VCaP (cell line): ENCODE measurements around the gene ZNHIT1.

Experiments used
- H3K27ac ChIP-seq: fragments of 450-650 bp; 2 replicates; pipeline ENCODE4 v1.5.1; 2017
- CTCF ChIP-seq: fragments of 450-650 bp; conservative IDR thresholded peaks from 2 replicates; pipeline ENCODE4 v1.5.1; 2017; ENCODE audit warnings: mild to moderate bottlenecking, moderate library complexity

The ZNHIT1 gene

GRCh38 chr7:101205901-101206664 is 11.9 kb upstream of the ZNHIT1 start:
- no peak overlapping the region for H3K27ac ChIP-seq
- no peak for TF ChIP-seq CTCF

- TF ChIP-seq CTCF, result no peak
- no peak overlapping the region for H3K27ac ChIP-seq
These were observed 11.3 kb upstream of the ZNHIT1 start for GRCh38 chr7:101206665-101207042.

- H3K27ac ChIP-seq, result no peak overlapping the region
- no peak for TF ChIP-seq CTCF
These were observed 10.5 kb upstream of the ZNHIT1 start for GRCh38 chr7:101207459-101207858.

- H3K27ac ChIP-seq, result no peak overlapping the region
- TF ChIP-seq CTCF, result no peak
These were observed 9.2 kb upstream of the ZNHIT1 start for GRCh38 chr7:101208794-101209193.

GRCh38 chr7:101210143-101210542 is 7.8 kb upstream of the ZNHIT1 start:
- no peak for TF ChIP-seq CTCF
- no peak overlapping the region for H3K27ac ChIP-seq

GRCh38 chr7:101211501-101211900 is 6.5 kb upstream of the ZNHIT1 start:
- TF ChIP-seq CTCF, result no peak
- no peak overlapping the region for H3K27ac ChIP-seq

GRCh38 chr7:101212014-101212413 is 6.0 kb upstream of the ZNHIT1 start:
- no peak for TF ChIP-seq CTCF

More at GRCh38 chr7:101212014-101212413, 6.0 kb upstream of the ZNHIT1 start:
- no peak overlapping the region for H3K27ac ChIP-seq
